HepG2 (cell line): ENCODE measurements around the gene MAN1C1. TPM values are rescaled to one million over a fixed set of nuclear protein-coding genes. Genes with fewer than 3 reads are reported as not detected.

ENCODE experiments used
- ATAC-seq: fragments of 200-7000 bp; cut with Tn5 transposase; 3 replicates; pipeline ENCODE4 v1.9.1; 2020; ENCODE audit warnings: mild to moderate bottlenecking, moderate library complexity
- BruUV-seq: library from RNA; stranded (reverse); fragments of 400-500 nt; replicated peaks from 2 replicates; lab custom pipeline; 2021; lab: Mats Ljungman, UMichigan
- CTCF ChIA-PET: fragments of 300-600 bp; formaldehyde crosslinking; extraction: SDS; loops from one replicate; lab custom pipeline; 2021; ENCODE audit warnings: low total read pairs, inconsistent platforms, low intra/inter-chr PET ratio; lab: Yijun Ruan, JAX
- POLR2A ChIA-PET: fragments of 350-600 bp; sonication (Branson Sonifier 250); formaldehyde crosslinking; loops from one replicate; lab custom pipeline; 2020; ENCODE audit warnings: antibody characterized with exemption, inconsistent platforms; lab: Yijun Ruan, JAX
- DNase-seq: peaks from one replicate; pipeline ENCODE4 v3.0.0-alpha.2; 2015; ENCODE audit warnings: low spot score
- FAIRE-seq: peaks from 3 replicates; lab custom pipeline; 2011; peaks lifted over from hg19 to GRCh38; lab: Jason Lieb, UNC
- H2AFZ ChIP-seq: one replicate; pipeline ENCODE4 v1.6.1; 2011; ENCODE audit warnings: low read length, inconsistent platforms
- H3K27ac ChIP-seq: fragments of 300-600 bp; 3 replicates; pipeline ENCODE4 v1.8.0; 2011; ENCODE audit warnings: mixed run types, mild to moderate bottlenecking, mixed read lengths, low read length, inconsistent platforms; ENCODE audit not compliant: insufficient read depth; ENCODE audit errors: extremely low read length
- H3K27me3 ChIP-seq, 2 experiments: fragments of 200-600 bp in 1 of 2; 2 replicates in 1 of 2; 3 replicates in 1 of 2; pipeline versions ENCODE4 v1.6.0 to v1.8.0; 2011; ENCODE audit warnings: low read length in 2 of 2, mild to moderate bottlenecking in 2 of 2, moderate library complexity in 2 of 2, inconsistent platforms in 1 of 2; ENCODE audit not compliant: insufficient read depth in 2 of 2, control insufficient read depth in 1 of 2
- H3K36me3 ChIP-seq, 2 experiments: fragments of 200-600 bp in 1 of 2; replicated peaks in 1 of 2; 2 replicates in 1 of 2; 3 replicates in 1 of 2; pipeline versions ENCODE4 v1.5.1 to v1.8.0; 2011; ENCODE audit warnings: low read length in 2 of 2, inconsistent platforms in 1 of 2; ENCODE audit not compliant: insufficient read depth in 2 of 2, control insufficient read depth in 1 of 2
- H3K4me1 ChIP-seq: 2 replicates; pipeline ENCODE4 v1.5.1; 2012; ENCODE audit warnings: low read length, inconsistent platforms; ENCODE audit not compliant: insufficient read depth
- H3K4me2 ChIP-seq: 2 replicates; pipeline ENCODE4 v1.6.0; 2011; ENCODE audit warnings: low read depth, low read length, inconsistent platforms
- H3K4me3 ChIP-seq, 3 experiments: fragments of 200-600 bp in 1 of 3; sonication (generic), shearing (Covaris generic) in 1 of 3; replicated peaks in 1 of 3; 2 replicates each; pipeline ENCODE4 v1.5.1; 2011 to 2016; ENCODE audit warnings: low read length in 3 of 3, inconsistent platforms in 2 of 3, low read depth in 2 of 3, mild to moderate bottlenecking in 2 of 3, control low read depth in 1 of 3, mixed read lengths in 1 of 3; ENCODE audit not compliant: insufficient read depth in 1 of 3
- H3K79me2 ChIP-seq: one replicate; pipeline ENCODE4 v1.6.1; 2011; ENCODE audit warnings: low read length, inconsistent platforms; ENCODE audit not compliant: insufficient read depth
- H3K9ac ChIP-seq: 2 replicates; pipeline ENCODE4 v1.6.0; 2011; ENCODE audit warnings: mild to moderate bottlenecking, low read depth, low read length, inconsistent platforms; ENCODE audit not compliant: insufficient read depth
- H3K9me3 ChIP-seq: 2 replicates; pipeline ENCODE4 v1.5.1; 2012; ENCODE audit warnings: mild to moderate bottlenecking, low read length
- H4K20me1 ChIP-seq: 2 replicates; pipeline ENCODE4 v1.6.0; 2011; ENCODE audit warnings: inconsistent platforms, mild to moderate bottlenecking, low read length, moderate library complexity; ENCODE audit not compliant: insufficient read depth
- CHD4 ChIP-seq: fragments of 200-600 bp; sonication (generic); IDR thresholded peaks from 2 replicates; pipeline ENCODE4 v1.7.0; 2017; ENCODE audit warnings: mild to moderate bottlenecking, low read length, borderline replicate concordance
- EEA1 ChIP-seq: sonication (generic); formaldehyde crosslinking; IDR thresholded peaks from 2 replicates; pipeline ENCODE4 v1.5.1; 2020; ENCODE audit warnings: mild to moderate bottlenecking, missing genetic modification reagents, borderline replicate concordance
- FIP1L1 ChIP-seq: fragments of 200-400 bp; formaldehyde crosslinking; IDR thresholded peaks from 2 replicates; pipeline ENCODE4 v1.6.1; 2018; ENCODE audit warnings: low read depth, mild to moderate bottlenecking, low read length, moderate library complexity, borderline replicate concordance; ENCODE audit not compliant: insufficient read depth
- GATAD2A ChIP-seq: IDR thresholded peaks from 2 replicates; pipeline ENCODE4 v1.6.1; 2016
- KDM2A ChIP-seq: sonication (generic); formaldehyde crosslinking; IDR thresholded peaks from 2 replicates; pipeline ENCODE4 v1.4.0; 2020; ENCODE audit warnings: low read depth, missing genetic modification reagents, borderline replicate concordance
- KDM3A ChIP-seq: IDR thresholded peaks from 2 replicates; pipeline ENCODE4 v1.6.1; 2018; ENCODE audit warnings: low read depth, missing compliant biosample characterization
- MAFG ChIP-seq: sonication (generic); formaldehyde crosslinking; IDR thresholded peaks from 2 replicates; pipeline ENCODE4 v1.5.1; 2020; ENCODE audit warnings: mild to moderate bottlenecking, missing genetic modification reagents
- MIER3 ChIP-seq: IDR thresholded peaks from 2 replicates; pipeline ENCODE4 v1.6.1; 2016; ENCODE audit warnings: missing compliant biosample characterization, borderline replicate concordance
- PAX8 ChIP-seq: sonication (generic); formaldehyde crosslinking; IDR thresholded peaks from 2 replicates; pipeline ENCODE4 v1.8.0; 2022; ENCODE audit warnings: mild to moderate bottlenecking, missing genetic modification reagents, borderline replicate concordance
- PITX1 ChIP-seq: sonication (generic); formaldehyde crosslinking; IDR thresholded peaks from 2 replicates; pipeline ENCODE4 v1.5.1; 2020; ENCODE audit warnings: mild to moderate bottlenecking, missing genetic modification reagents
- RNF2 ChIP-seq: fragments of 450-650 bp; conservative IDR thresholded peaks from 2 replicates; pipeline ENCODE4 v1.6.1; 2016; ENCODE audit warnings: low read depth
- ZBTB7A ChIP-seq: sonication (generic); formaldehyde crosslinking; IDR thresholded peaks from 2 replicates; pipeline ENCODE4 v1.8.0; 2022; ENCODE audit warnings: mild to moderate bottlenecking, missing genetic modification reagents
- ZBTB7B ChIP-seq: sonication (generic); formaldehyde crosslinking; IDR thresholded peaks from 2 replicates; pipeline ENCODE4 v1.4.0; 2020; ENCODE audit warnings: missing genetic modification reagents
- ZFP41 ChIP-seq: sonication (generic); formaldehyde crosslinking; IDR thresholded peaks from 2 replicates; pipeline ENCODE4 v1.4.0; 2020; ENCODE audit warnings: mild to moderate bottlenecking, missing genetic modification reagents, borderline replicate concordance
- ZNF644 ChIP-seq: IDR thresholded peaks from 2 replicates; pipeline ENCODE4 v1.6.1; 2016; ENCODE audit warnings: low read depth
- WGBS: methylation state at CpG from one replicate; pipeline ENCODE4 v1.1.6; 2017; ENCODE audit warnings: low lambda C conversion rate; 5-methylcytosine and 5-hydroxymethylcytosine counted together
- in situ Hi-C: cut with HindIII; loops from 2 replicates; pipeline ENCODE4 v1.10.0; 2017; ENCODE audit warnings: low pct_unique_long_range_greater_than_20kb; ENCODE audit not compliant: extremely low pct_ligation_motif_present
- intact Hi-C: fragments of 100-400 bp; cut with micrococcal nuclease; formaldehyde crosslinking; loops from one replicate; pipeline ENCODE4 v1.10.0; 2022; ENCODE audit not compliant: unreplicated experiment
- polyA plus RNA-seq, 8 experiments: library from polyadenylated mRNA; depleted of rRNA in 3 of 8; stranded (reverse) in 7 of 8; unstranded in 1 of 8; fragments of >200 nt; fragmentation: Illumina TruSeq in 4 of 8; extraction: Trizol in 4 of 8; gene quantifications; 2 replicates each; pipeline versions ENCODE4 v1.2.1 to v1.2.3, GENCODE V29; 2011 to 2016; ENCODE audit warnings: low read depth in 4 of 8, missing spikeins in 1 of 8, mixed read lengths in 1 of 8; ENCODE audit not compliant: insufficient read depth in 1 of 8
- total RNA-seq, 5 experiments: library from RNA; depleted of rRNA; stranded (reverse); fragments of >200 nt; fragmentation: Illumina TruSeq; extraction: Trizol; gene quantifications; 2 replicates each; pipeline ENCODE4 v1.2.3, GENCODE V29; 2016; ENCODE audit warnings: low read depth in 1 of 5
- TF ChIP-seq, protein P1 (sequence below), 2 experiments: sonication (generic) in 1 of 2; formaldehyde crosslinking in 1 of 2; IDR thresholded peaks; 2 replicates each; pipeline versions ENCODE4 v1.4.0 to v1.6.1; 2018 to 2020; ENCODE audit warnings: missing genetic modification reagents in 2 of 2, borderline replicate concordance in 1 of 2, low read depth in 1 of 2, mild to moderate bottlenecking in 1 of 2, missing biosample characterization in 1 of 2
- TF ChIP-seq, protein P2 (sequence below): sonication (generic); formaldehyde crosslinking; IDR thresholded peaks from 2 replicates; pipeline ENCODE4 v1.4.0; 2020; ENCODE audit warnings: missing genetic modification reagents
- TF ChIP-seq, protein P3 (sequence below): sonication (generic); formaldehyde crosslinking; IDR thresholded peaks from 2 replicates; pipeline ENCODE4 v1.5.0; 2020; ENCODE audit warnings: mild to moderate bottlenecking, missing genetic modification reagents, moderate library complexity

MAN1C1 gene
- total and polyA plus RNA-seq, 2 of the 13 experiments (the other 11 are each of a cell fraction or from before 2014, with no cell fraction given) = 0.18 to 0.49 TPM

DNA sequence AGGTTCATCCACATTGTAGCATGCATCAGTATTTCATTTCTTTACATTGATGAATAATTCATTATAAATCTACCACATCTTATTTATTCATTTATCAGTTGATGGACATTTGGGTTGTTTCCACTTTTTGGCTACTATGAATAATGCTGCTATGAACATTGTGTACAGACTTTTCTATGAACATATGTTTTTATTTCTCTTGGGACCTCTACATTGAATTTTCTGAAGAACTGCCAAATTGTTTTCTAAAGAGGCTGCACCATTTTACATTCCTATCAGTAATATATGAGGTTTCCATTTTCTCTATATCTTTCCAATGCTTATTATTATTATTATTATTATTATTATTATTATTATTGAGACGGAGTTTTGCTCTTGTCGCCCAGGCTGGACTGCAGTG lies 102.1 kb downstream of the MAN1C1 start (continued):
- no peak for TF ChIP-seq CHD4
- TF ChIP-seq ZFP41 = no peak
- TF ChIP-seq RNF2 = no peak
- TF ChIP-seq, protein P1, sequence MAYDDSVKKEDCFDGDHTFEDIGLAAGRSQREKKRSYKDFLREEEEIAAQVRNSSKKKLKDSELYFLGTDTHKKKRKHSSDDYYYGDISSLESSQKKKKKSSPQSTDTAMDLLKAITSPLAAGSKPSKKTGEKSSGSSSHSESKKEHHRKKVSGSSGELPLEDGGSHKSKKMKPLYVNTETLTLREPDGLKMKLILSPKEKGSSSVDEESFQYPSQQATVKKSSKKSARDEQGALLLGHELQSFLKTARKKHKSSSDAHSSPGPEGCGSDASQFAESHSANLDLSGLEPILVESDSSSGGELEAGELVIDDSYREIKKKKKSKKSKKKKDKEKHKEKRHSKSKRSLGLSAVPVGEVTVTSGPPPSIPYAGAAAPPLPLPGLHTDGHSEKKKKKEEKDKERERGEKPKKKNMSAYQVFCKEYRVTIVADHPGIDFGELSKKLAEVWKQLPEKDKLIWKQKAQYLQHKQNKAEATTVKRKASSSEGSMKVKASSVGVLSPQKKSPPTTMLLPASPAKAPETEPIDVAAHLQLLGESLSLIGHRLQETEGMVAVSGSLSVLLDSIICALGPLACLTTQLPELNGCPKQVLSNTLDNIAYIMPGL (CRISPR knock-in tag; IDR thresholded peaks at IDR 0.05; ENCODE audit: borderline replicate concordance in 1 of 2, low read depth in 1 of 2) = no peak
- TF ChIP-seq KDM3A (CRISPR knock-in tag) = no peak
- TF ChIP-seq, protein P2, sequence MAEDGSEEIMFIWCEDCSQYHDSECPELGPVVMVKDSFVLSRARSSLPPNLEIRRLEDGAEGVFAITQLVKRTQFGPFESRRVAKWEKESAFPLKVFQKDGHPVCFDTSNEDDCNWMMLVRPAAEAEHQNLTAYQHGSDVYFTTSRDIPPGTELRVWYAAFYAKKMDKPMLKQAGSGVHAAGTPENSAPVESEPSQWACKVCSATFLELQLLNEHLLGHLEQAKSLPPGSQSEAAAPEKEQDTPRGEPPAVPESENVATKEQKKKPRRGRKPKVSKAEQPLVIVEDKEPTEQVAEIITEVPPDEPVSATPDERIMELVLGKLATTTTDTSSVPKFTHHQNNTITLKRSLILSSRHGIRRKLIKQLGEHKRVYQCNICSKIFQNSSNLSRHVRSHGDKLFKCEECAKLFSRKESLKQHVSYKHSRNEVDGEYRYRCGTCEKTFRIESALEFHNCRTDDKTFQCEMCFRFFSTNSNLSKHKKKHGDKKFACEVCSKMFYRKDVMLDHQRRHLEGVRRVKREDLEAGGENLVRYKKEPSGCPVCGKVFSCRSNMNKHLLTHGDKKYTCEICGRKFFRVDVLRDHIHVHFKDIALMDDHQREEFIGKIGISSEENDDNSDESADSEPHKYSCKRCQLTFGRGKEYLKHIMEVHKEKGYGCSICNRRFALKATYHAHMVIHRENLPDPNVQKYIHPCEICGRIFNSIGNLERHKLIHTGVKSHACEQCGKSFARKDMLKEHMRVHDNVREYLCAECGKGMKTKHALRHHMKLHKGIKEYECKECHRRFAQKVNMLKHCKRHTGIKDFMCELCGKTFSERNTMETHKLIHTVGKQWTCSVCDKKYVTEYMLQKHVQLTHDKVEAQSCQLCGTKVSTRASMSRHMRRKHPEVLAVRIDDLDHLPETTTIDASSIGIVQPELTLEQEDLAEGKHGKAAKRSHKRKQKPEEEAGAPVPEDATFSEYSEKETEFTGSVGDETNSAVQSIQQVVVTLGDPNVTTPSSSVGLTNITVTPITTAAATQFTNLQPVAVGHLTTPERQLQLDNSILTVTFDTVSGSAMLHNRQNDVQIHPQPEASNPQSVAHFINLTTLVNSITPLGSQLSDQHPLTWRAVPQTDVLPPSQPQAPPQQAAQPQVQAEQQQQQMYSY (CRISPR knock-in tag) = no peak

DNA sequence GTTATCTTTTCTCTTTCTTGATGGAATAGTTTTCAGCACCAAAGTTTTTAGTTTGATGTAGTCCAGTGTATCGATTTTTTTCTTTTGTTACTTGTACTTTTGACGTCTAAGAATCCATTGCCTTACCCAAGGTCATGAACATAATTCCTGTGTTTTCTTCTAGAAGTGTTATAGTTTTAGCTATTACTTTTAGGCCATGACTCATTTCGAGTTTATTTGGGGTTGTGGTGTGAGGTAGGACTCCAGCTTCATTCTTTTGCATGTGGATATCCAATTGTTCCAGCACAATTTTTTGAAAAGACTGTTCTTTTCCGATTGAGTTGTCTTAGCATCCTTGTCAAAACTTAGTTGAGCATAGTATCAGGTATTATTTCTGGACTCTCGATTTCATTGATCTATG lies 104.0 kb downstream of the MAN1C1 start:
- BruUV-seq = no TSS peak
- TF ChIP-seq KDM2A (CRISPR knock-in tag) = no peak
- TF ChIP-seq PAX8 = no peak
- TF ChIP-seq GATAD2A (CRISPR knock-in tag) = no peak
- TF ChIP-seq ZBTB7B (CRISPR knock-in tag) = no peak
- TF ChIP-seq EEA1 (CRISPR knock-in tag) = no peak
- TF ChIP-seq PITX1 (CRISPR knock-in tag) = no peak
- TF ChIP-seq MAFG (CRISPR knock-in tag) = no peak
- TF ChIP-seq MIER3 (CRISPR knock-in tag) = no peak
- TF ChIP-seq FIP1L1 = no peak
- TF ChIP-seq ZNF644 (CRISPR knock-in tag) = no peak
- TF ChIP-seq, protein P3, sequence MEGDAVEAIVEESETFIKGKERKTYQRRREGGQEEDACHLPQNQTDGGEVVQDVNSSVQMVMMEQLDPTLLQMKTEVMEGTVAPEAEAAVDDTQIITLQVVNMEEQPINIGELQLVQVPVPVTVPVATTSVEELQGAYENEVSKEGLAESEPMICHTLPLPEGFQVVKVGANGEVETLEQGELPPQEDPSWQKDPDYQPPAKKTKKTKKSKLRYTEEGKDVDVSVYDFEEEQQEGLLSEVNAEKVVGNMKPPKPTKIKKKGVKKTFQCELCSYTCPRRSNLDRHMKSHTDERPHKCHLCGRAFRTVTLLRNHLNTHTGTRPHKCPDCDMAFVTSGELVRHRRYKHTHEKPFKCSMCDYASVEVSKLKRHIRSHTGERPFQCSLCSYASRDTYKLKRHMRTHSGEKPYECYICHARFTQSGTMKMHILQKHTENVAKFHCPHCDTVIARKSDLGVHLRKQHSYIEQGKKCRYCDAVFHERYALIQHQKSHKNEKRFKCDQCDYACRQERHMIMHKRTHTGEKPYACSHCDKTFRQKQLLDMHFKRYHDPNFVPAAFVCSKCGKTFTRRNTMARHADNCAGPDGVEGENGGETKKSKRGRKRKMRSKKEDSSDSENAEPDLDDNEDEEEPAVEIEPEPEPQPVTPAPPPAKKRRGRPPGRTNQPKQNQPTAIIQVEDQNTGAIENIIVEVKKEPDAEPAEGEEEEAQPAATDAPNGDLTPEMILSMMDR (CRISPR knock-in tag) = no peak
- TF ChIP-seq ZBTB7A (CRISPR knock-in tag) = no peak

More for the DNA sequence above, 104.0 kb downstream of the MAN1C1 start:
- POLR2A ChIA-PET = no interaction called here
- Histone ChIP-seq H3K9ac (no peak overlapping the region), H3K79me2 (no peaks in the 10 kb centered on the region), H3K27me3 (peaks cover 0 to 12% of the 10 kb centered on the region in 2 experiments; a peak in 1 of 5 replicates), H3K9me3 (no peaks in the 10 kb centered on the region), H3K4me2 (no peak overlapping the region), H2AFZ (no peak overlapping the region), H3K27ac (no peak overlapping the region), H3K36me3 (no peaks in the 10 kb centered on the region), H3K4me3 (no peak overlapping the region), H3K4me1 (no peaks in the 10 kb centered on the region), H4K20me1 (no peaks in the 10 kb centered on the region)
- CTCF ChIA-PET = no interaction called here
- in situ Hi-C loops (no loop called here), intact Hi-C loops (no loop called here)
- no peak for ATAC-seq
- 3% methylated on average over 5 of the region's 5 CpGs for WGBS
- DNase-seq = no peak
- FAIRE-seq = no peak
